ENCODE measurements around the gene PLPP4. TPM values are rescaled to one million over a fixed set of nuclear protein-coding genes. Genes with fewer than 3 reads are reported as not detected.

PLPP4 gene
- total RNA-seq (2014; rRNA removed; shearing (Covaris generic); ENCODE audit: low replicate concordance) = 6.8 and 6.9 TPM in 2 replicates

DNA sequence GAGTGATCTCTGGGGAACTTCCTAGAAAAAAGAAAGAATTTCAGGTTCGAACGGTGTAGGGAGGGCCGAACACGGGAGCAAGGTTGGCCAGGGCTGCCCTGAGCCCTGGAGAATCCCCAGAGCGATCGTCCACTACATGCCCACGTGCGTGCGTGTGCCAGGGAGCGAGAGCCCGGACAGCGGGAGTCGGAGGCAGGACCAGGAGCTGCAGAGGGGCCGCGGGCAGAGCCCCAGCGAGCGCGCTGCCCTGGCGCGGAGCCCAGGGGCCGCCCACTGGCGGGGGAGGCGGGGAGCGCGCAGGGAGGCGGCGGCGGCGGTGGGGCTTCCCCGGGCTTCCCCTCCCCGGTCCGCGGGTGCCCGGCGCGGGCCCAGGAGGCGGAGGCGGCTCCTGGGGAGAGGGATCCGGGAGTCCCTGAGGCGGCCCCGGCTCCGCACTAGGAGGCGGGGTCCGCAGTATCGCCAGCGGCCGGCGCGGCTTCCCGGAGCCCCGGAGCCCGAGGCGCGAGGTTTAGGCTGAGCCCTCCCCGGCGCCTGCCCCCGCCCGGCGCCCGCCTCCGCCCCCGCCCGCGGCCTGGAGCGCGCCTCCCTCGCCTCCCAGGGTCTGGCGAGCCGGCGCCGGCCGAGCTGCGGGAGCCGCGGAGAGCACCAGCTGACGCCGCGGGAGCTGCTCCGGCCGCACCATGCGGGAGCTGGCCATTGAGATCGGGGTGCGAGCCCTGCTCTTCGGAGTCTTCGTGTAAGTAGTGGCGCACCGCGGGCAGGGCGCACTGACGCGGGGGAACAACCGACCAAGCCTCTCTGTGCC lies at the start of gene PLPP4:
TSS of gene PLPP4 (plus strand) at position 602 of the 805 bp plus-strand sequence. CDS start at position 681, 79 bp downstream.
- in situ Hi-C loops (cut with HindIII; ENCODE audit: low pct_unique_long_range_greater_than_20kb, low sequenced_read_pairs) = no loop called here
- peak; percentile 61 for DNase-seq (ENCODE audit: low read depth)

- in situ Hi-C loops (cut with HindIII; ENCODE audit: low pct_unique_long_range_greater_than_20kb, low sequenced_read_pairs) = no loop called here
- no peak for DNase-seq (ENCODE audit: low read depth)
These were observed 47.2 kb upstream of the PLPP4 start for GRCh38 chr10:120409816-120410215.

- in situ Hi-C loops (cut with HindIII; ENCODE audit: low pct_unique_long_range_greater_than_20kb, low sequenced_read_pairs) = no loop called here
- no peak for DNase-seq (ENCODE audit: low read depth)
These were observed 42.1 kb upstream of the PLPP4 start for GRCh38 chr10:120414946-120415345.

DNA sequence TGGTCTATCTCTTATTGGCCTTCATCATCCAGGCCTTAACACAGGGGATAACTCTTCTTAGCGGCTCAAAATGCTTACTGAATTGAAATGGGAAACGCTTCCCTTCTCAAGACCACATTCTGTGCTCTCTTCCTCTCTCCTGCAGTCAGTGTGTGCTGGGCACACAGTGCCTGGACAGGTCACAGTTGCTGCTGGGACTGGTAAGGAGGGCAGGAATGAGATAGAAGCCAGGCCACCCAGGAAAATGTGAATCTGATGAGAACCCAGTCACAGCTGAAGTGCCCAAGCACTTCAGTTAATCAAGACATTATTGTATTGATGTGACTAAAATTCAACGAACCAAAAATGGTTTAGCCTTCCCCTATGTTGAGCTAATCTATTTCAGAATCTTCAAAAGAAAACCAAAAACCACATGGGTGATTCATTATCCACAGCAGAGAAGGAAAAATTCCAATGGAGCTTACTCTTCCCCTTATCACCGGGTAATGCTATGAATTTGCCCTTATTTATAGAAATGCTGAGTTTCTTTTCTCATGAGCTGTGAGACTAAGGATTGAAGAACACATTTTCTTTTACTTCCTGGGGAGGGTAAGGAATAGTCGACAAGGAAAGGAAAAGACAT lies 41.2 kb upstream of the PLPP4 start:
- DNase-seq (ENCODE audit: low read depth) = peak; percentile 84
- in situ Hi-C loops (cut with HindIII; ENCODE audit: low pct_unique_long_range_greater_than_20kb, low sequenced_read_pairs) = no loop called here

DNA sequence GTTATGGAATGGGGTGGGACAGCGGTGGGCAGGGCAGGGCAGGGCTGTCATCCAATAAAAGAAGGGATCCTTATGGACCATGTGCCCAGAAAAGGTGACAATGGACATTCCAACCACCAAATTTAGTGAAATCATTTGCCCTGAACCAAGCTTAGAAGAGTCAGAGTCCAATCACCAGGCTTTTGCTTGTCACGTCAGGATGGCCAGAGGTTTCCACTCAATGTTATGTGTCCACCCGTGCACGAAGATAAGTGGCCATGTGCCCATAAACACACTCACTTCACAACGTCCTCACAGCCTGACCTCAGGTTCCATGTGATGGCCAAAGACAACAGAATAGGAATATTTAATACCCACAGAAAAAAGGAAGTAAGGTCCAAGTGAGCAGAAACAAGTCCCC lies 36.6 kb upstream of the PLPP4 start:
- in situ Hi-C loops (cut with HindIII; ENCODE audit: low pct_unique_long_range_greater_than_20kb, low sequenced_read_pairs) = no loop called here
- DNase-seq (ENCODE audit: low read depth) = peak; percentile 90

DNA sequence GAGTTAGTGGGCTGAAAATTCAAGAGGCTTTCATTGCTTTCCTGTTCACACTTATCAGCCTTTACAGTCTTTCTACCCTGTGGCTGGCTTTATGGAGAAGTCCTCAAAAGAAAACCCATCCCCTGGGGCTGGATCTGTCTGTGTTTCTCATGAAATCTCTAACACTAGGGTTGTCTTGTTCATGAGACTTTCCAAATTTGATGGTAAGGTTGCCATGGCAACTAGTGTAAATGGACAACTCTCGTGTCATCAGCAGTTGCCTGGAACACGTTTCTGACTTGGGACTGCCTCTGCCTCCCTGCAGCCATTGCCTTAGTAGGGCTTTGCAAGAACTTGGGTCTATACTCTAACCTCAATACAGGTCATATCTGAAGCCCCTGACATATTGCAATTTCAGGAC lies 35.8 kb upstream of the PLPP4 start:
- DNase-seq (ENCODE audit: low read depth) = peak; percentile 23
- in situ Hi-C loops (cut with HindIII; ENCODE audit: low pct_unique_long_range_greater_than_20kb, low sequenced_read_pairs) = no loop called here

- in situ Hi-C loops (cut with HindIII; ENCODE audit: low pct_unique_long_range_greater_than_20kb, low sequenced_read_pairs) = no loop called here
- peak; percentile 39 for DNase-seq (ENCODE audit: low read depth)
These were observed 34.6 kb upstream of the PLPP4 start for GRCh38 chr10:120422457-120422856.

DNA sequence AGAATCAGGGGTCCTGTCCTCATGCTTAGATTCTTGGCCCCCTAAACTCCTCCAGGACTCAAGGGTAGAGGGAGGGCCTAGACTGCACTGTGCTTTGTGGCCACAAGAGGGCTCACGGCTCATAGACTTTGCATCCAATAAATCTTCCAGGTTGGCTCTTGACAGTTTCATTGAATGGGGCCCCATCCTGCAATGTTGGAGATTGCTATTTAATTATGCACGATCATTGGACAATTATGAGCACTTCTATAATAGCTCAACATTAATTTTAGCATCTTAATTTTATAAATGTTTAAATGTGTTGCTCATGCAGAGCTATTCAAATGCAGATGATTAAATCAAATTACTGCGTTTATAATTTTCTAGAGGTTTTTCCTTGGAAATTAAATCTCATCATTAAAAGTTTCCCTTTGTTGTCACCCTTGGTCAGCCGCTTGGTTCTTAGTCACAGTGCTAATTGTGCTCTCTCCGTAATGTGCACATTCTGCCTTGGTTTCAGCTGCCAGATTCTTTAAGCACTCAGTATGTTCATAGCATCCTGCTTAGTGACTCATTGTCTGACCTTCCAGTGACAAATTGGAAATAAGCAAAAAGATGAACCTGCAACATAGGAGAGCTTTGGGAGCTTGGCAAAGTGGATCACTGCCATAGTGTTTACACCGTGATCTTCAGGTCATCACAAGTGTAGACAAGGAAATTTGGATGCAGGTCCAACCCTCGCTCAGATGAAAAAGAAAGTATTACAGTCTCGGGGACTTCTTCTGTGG lies 33.4 kb upstream of the PLPP4 start:
- in situ Hi-C loops (cut with HindIII; ENCODE audit: low pct_unique_long_range_greater_than_20kb, low sequenced_read_pairs) = no loop called here
- peak; percentile 73 for DNase-seq (ENCODE audit: low read depth)

GRCh38 chr10:120424198-120424464 lies 32.9 kb upstream of the PLPP4 start:
- DNase-seq (ENCODE audit: low read depth) = no peak
- in situ Hi-C loops (cut with HindIII; ENCODE audit: low pct_unique_long_range_greater_than_20kb, low sequenced_read_pairs) = no loop called here

DNA sequence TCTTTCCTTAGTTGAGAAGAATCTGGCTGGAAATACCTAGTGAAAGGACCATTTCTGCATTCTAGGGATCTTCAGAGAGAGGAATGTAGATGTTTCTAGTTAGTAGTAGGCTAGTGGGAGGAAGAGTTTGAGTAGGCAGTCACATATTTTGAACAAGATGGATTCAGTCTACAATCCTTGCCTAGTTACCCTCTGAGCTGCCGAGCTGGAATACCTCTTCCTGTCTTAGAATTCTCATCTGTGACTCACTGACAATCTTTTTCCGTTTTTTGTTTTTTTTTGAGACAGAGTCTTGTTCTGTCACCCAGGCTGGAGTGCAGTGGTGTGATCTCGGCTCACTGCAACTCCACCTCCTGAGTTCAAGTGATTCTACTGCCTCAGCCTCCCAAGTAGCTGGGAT lies 30.7 kb upstream of the PLPP4 start:
- in situ Hi-C loops (cut with HindIII; ENCODE audit: low pct_unique_long_range_greater_than_20kb, low sequenced_read_pairs) = no loop called here
- DNase-seq (ENCODE audit: low read depth) = no peak

DNA sequence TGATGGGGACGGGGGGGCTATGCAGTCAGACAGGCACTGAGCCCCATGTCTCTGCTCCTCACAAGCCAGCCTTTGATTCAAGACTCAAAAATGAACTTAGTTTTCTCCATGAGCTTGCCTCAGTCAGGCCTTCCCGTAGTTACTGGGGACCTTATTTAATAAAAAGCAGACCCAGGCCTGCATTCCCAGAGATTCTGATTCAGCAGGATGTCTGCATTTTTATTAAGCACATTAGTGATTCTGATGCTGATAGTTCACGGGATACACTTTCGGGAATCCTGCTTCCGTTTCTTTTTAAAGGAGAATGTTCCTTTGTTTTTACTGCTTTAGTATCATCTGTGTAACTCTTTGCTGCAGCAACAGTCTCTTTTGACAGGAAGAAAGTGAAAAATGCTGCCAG lies 28.3 kb upstream of the PLPP4 start:
- no peak for DNase-seq (ENCODE audit: low read depth)

GRCh38 chr10:120429395-120429794 lies 27.6 kb upstream of the PLPP4 start:
- in situ Hi-C loops (cut with HindIII; ENCODE audit: low pct_unique_long_range_greater_than_20kb, low sequenced_read_pairs) = no loop called here

More for the DNA sequence above, 28.3 kb upstream of the PLPP4 start:
- in situ Hi-C loops (cut with HindIII; ENCODE audit: low pct_unique_long_range_greater_than_20kb, low sequenced_read_pairs) = no loop called here

GRCh38 chr10:120431251-120431651 lies 25.8 kb upstream of the PLPP4 start:
- no peak for DNase-seq (ENCODE audit: low read depth)
- in situ Hi-C loops (cut with HindIII; ENCODE audit: low pct_unique_long_range_greater_than_20kb, low sequenced_read_pairs) = no loop called here

More at GRCh38 chr10:120429395-120429794, 27.6 kb upstream of the PLPP4 start:
- DNase-seq (ENCODE audit: low read depth) = no peak

- DNase-seq (ENCODE audit: low read depth) = no peak
- in situ Hi-C loops (cut with HindIII; ENCODE audit: low pct_unique_long_range_greater_than_20kb, low sequenced_read_pairs) = no loop called here
These were observed 24.8 kb upstream of the PLPP4 start for GRCh38 chr10:120432209-120432608.

GRCh38 chr10:120433141-120433540 lies 23.9 kb upstream of the PLPP4 start:
- in situ Hi-C loops (cut with HindIII; ENCODE audit: low pct_unique_long_range_greater_than_20kb, low sequenced_read_pairs) = no loop called here
- DNase-seq (ENCODE audit: low read depth) = no peak

GRCh38 chr10:120436439-120437112 lies 20.5 kb upstream of the PLPP4 start:
- DNase-seq (ENCODE audit: low read depth) = no peak
- in situ Hi-C loops (cut with HindIII; ENCODE audit: low pct_unique_long_range_greater_than_20kb, low sequenced_read_pairs) = no loop called here

DNA sequence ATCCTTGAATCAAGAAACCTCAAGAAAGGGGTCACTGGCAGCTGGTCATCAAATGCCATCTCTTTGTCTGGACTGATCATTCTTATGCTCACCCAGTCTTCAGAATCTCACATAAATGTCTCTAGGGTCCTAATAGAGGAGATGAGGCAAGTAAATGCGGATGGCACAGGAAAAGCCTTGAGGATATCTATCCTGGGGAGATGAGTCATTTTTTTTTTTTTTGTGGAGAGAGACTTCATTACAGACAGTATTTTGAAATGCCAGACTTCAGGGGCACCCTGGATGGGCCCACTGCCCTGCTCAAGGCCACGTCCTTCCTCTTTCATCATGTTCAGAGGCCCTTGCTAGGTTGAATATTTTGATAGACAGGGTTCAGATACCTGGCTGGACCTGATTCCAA lies 19.5 kb upstream of the PLPP4 start:
- DNase-seq (ENCODE audit: low read depth) = no peak
- in situ Hi-C loops (cut with HindIII; ENCODE audit: low pct_unique_long_range_greater_than_20kb, low sequenced_read_pairs) = no loop called here

DNA sequence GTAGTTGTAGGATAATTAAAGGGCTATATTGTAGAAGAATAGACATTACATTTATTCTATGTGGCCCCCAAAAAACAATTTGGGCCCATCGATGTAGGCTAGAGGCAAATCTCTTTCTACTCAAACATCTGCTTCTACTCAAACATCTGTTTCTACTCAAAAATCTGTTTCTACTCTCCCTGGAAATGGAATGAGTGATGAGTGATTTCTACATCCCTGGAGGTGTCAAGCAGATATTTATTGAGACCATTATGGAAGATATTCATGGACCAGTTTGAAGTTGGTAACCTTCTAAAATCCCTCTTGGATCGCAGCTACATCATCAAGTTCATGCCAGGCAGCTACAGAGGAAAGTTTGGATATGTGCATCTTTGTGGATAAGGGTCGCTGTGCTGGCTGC lies 5.1 kb upstream of the PLPP4 start:
- DNase-seq (ENCODE audit: low read depth) = no peak
- in situ Hi-C loops (cut with HindIII; ENCODE audit: low pct_unique_long_range_greater_than_20kb, low sequenced_read_pairs) = no loop called here

DNA sequence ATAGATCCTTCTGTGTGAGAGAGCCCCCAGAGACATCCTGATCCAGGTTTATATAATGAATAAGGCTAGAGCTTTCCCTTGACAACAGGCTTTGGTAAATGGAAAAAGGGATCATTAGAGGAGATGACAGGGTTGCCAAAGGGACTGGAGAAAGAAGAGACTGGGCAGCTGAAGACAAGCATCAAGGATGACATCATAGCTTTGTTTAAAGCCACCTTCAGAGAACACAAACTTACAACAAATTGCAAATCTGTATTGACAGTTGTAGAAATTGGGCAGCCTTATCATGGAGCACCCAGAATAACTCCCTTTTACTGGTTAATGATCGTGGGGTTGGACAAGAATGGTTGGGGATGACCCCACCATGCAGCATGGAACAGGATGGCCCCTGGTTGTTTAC lies 3.7 kb upstream of the PLPP4 start:
- in situ Hi-C loops (cut with HindIII; ENCODE audit: low pct_unique_long_range_greater_than_20kb, low sequenced_read_pairs) = no loop called here
- DNase-seq (ENCODE audit: low read depth) = no peak
